Panc1 (cell line): Measurements from ENCODE around the gene MAMLD1. TPM values are rescaled to one million over a fixed set of nuclear protein-coding genes. Genes with fewer than 3 reads are reported as not detected.

ENCODE experiments used
- ATAC-seq: fragments of 200-7000 bp; cut with Tn5 transposase; 2 replicates; pipeline ENCODE4 v1.9.1; 2020; ENCODE audit warnings: mild to moderate bottlenecking, moderate library complexity
- BruUV-seq: library from RNA; stranded (reverse); fragments of 400-500 nt; replicated peaks from 2 replicates; lab custom pipeline; 2021; lab: Mats Ljungman, UMichigan
- CTCF ChIA-PET: fragments of 300-600 bp; sonication (Branson Sonifier 250); formaldehyde crosslinking; loops from one replicate; lab custom pipeline; 2022; ENCODE audit warnings: antibody characterized with exemption; lab: Charles Lee
- POLR2A ChIA-PET: fragments of 300-600 bp; sonication (Branson Sonifier 250); formaldehyde crosslinking; loops from one replicate; lab custom pipeline; 2022; ENCODE audit warnings: antibody characterized with exemption; lab: Charles Lee
- DNase-seq: peaks from one replicate; pipeline ENCODE4 v3.0.0-alpha.2; 2010; ENCODE audit warnings: low read depth, low spot score
- H3K27ac ChIP-seq: 2 replicates; pipeline ENCODE4 v1.5.1; 2011; ENCODE audit warnings: mild to moderate bottlenecking, low read length, inconsistent platforms
- H3K27me3 ChIP-seq: fragments of 200-500 bp; sonication (Bioruptor generic); 2 replicates; pipeline ENCODE4 v1.6.0; 2014; ENCODE audit warnings: low read length, inconsistent platforms; ENCODE audit not compliant: control insufficient read depth, insufficient read depth
- H3K36me3 ChIP-seq: fragments of 200-500 bp; sonication (Bioruptor generic); 2 replicates; pipeline ENCODE4 v1.5.1; 2014; ENCODE audit warnings: inconsistent platforms, mild to moderate bottlenecking, low read length, moderate library complexity; ENCODE audit not compliant: control insufficient read depth, insufficient read depth
- H3K4me1 ChIP-seq: 2 replicates; pipeline ENCODE4 v1.5.1; 2011; ENCODE audit warnings: inconsistent platforms, mild to moderate bottlenecking, low read length, moderate library complexity; ENCODE audit not compliant: control insufficient read depth, insufficient read depth
- H3K4me3 ChIP-seq, 2 experiments: 2 replicates each; pipeline ENCODE4 v1.5.1; 2011 to 2012; ENCODE audit warnings: low read depth in 2 of 2, low read length in 2 of 2, mild to moderate bottlenecking in 2 of 2, inconsistent platforms in 1 of 2, moderate library complexity in 1 of 2
- H3K9me3 ChIP-seq: fragments of 200-500 bp; sonication (Bioruptor generic); 2 replicates; pipeline ENCODE4 v1.5.1; 2014; ENCODE audit warnings: low read depth, mild to moderate bottlenecking, inconsistent platforms, low read length, moderate library complexity; ENCODE audit not compliant: control insufficient read depth, insufficient read depth
- POLR2AphosphoS5 ChIP-seq: IDR thresholded peaks from 2 replicates; pipeline ENCODE4 v1.6.1; 2012; ENCODE audit warnings: mild to moderate bottlenecking, low read depth, low read length, moderate library complexity
- SIN3A ChIP-seq: IDR thresholded peaks from 2 replicates; pipeline ENCODE4 v1.6.1; 2012; ENCODE audit warnings: low read depth, mild to moderate bottlenecking, low read length, moderate library complexity, borderline replicate concordance; ENCODE audit not compliant: insufficient read depth
- TCF7L2 ChIP-seq: IDR thresholded peaks from 2 replicates; pipeline ENCODE4 v1.6.1; 2011; ENCODE audit warnings: mild to moderate bottlenecking, low read depth, low read length, inconsistent platforms
- in situ Hi-C: cut with HindIII; loops from 2 replicates; pipeline ENCODE4 v1.10.0; 2016; ENCODE audit warnings: low sequenced_read_pairs, low pct_unique_long_range_greater_than_20kb
- intact Hi-C: fragments of 100-400 bp; cut with micrococcal nuclease; formaldehyde crosslinking; loops from one replicate; pipeline ENCODE4 v1.10.0; 2022; ENCODE audit not compliant: unreplicated experiment
- total RNA-seq: library from RNA; stranded (reverse); gene quantifications from one replicate; pipeline ENCODE4 v1.2.1, GENCODE V29; 2021; ENCODE audit not compliant: unreplicated experiment
- TF ChIP-seq, protein P1 (sequence below), 2 experiments: IDR thresholded peaks; 2 replicates each; pipeline ENCODE4 v1.6.1; 2011 to 2012; ENCODE audit warnings: low read depth in 2 of 2, control low read depth in 1 of 2, low read length in 1 of 2, mild to moderate bottlenecking in 1 of 2, moderate library complexity in 1 of 2; ENCODE audit not compliant: insufficient read depth in 1 of 2
- TF ChIP-seq, protein P2 (sequence below): fragments of 450-650 bp; IDR thresholded peaks from 2 replicates; pipeline ENCODE4 v1.5.1; 2017; ENCODE audit warnings: mild to moderate bottlenecking

The MAMLD1 gene
- total RNA-seq, 1 experiment from 2014 or later, result 2.1 TPM

DNA sequence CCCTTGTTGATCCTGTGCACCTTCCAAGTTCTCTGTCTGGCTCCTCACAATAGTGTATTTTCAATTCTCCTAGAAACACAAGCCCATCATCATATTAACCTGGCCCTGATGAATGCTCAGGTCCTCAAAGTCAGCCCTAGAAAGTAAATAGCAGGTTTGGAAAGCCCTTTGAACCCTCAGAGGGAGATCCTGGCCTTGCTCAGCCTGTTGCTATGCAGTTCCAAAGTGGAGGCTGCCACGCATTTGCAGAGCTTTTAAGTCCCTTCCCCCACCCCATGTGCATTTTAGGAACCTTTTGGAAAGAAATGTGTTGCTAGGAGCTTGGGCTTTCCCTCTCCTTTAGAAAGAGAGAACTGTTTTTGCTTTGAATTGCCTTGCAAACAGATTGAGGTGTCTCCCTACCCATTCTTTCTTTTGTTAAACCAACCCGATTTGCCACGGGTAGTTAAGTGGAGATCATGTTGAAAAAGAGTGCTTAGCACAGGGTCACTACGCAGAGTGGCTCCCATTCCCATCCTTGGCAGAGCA, 12.2 kb downstream of the MAMLD1 start:
- in situ Hi-C loops (no loop called here), intact Hi-C loops (no loop called here)
- TF ChIP-seq, protein P1, sequence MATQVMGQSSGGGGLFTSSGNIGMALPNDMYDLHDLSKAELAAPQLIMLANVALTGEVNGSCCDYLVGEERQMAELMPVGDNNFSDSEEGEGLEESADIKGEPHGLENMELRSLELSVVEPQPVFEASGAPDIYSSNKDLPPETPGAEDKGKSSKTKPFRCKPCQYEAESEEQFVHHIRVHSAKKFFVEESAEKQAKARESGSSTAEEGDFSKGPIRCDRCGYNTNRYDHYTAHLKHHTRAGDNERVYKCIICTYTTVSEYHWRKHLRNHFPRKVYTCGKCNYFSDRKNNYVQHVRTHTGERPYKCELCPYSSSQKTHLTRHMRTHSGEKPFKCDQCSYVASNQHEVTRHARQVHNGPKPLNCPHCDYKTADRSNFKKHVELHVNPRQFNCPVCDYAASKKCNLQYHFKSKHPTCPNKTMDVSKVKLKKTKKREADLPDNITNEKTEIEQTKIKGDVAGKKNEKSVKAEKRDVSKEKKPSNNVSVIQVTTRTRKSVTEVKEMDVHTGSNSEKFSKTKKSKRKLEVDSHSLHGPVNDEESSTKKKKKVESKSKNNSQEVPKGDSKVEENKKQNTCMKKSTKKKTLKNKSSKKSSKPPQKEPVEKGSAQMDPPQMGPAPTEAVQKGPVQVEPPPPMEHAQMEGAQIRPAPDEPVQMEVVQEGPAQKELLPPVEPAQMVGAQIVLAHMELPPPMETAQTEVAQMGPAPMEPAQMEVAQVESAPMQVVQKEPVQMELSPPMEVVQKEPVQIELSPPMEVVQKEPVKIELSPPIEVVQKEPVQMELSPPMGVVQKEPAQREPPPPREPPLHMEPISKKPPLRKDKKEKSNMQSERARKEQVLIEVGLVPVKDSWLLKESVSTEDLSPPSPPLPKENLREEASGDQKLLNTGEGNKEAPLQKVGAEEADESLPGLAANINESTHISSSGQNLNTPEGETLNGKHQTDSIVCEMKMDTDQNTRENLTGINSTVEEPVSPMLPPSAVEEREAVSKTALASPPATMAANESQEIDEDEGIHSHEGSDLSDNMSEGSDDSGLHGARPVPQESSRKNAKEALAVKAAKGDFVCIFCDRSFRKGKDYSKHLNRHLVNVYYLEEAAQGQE (IDR thresholded peaks at IDR 0.05; ENCODE audit: insufficient read depth in 1 of 2, low read depth in 2 of 2, low read length in 1 of 2), result no peak
- TF ChIP-seq SIN3A, result no peak
- TF ChIP-seq POLR2AphosphoS5, result no peak
- TF ChIP-seq, protein P2, sequence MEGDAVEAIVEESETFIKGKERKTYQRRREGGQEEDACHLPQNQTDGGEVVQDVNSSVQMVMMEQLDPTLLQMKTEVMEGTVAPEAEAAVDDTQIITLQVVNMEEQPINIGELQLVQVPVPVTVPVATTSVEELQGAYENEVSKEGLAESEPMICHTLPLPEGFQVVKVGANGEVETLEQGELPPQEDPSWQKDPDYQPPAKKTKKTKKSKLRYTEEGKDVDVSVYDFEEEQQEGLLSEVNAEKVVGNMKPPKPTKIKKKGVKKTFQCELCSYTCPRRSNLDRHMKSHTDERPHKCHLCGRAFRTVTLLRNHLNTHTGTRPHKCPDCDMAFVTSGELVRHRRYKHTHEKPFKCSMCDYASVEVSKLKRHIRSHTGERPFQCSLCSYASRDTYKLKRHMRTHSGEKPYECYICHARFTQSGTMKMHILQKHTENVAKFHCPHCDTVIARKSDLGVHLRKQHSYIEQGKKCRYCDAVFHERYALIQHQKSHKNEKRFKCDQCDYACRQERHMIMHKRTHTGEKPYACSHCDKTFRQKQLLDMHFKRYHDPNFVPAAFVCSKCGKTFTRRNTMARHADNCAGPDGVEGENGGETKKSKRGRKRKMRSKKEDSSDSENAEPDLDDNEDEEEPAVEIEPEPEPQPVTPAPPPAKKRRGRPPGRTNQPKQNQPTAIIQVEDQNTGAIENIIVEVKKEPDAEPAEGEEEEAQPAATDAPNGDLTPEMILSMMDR, result no peak
- no peak for TF ChIP-seq TCF7L2
- Histone ChIP-seq H3K27ac (no peak overlapping the region), H3K27me3 (no peaks in the 10 kb centered on the region; the same call in 1 of the 2 replicates), H3K36me3 (no peaks in the 10 kb centered on the region), H3K4me3 (no peak overlapping the region), H3K9me3 (no peaks in the 10 kb centered on the region), H3K4me1 (no peaks in the 10 kb centered on the region)
- CTCF ChIA-PET, result no interaction called here
- DNase-seq, result no peak
- no TSS peak for BruUV-seq
- POLR2A ChIA-PET, result no interaction called here
- ATAC-seq, result no peak

DNA sequence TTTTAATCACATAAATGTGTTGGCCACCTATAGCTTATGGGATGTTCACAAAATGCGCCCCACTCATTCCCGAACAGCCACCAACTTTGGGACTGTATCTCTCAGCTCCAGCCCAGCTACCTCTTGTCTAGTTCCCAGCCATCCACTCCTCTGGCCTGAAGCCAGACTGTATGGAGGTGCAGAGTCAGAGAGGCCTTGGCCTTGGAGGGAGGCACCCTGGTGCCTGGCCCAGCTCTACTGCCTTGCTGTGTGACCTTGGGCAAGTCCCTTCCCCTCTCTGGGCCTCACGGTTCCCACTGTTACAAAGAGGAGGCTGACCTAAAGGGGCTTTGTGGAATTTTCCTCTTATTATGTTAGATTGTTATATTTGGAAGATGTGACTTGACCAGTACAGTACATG, 13.9 kb downstream of the MAMLD1 start:
- Histone ChIP-seq H3K4me3 (no peak overlapping the region), H3K9me3 (no peaks in the 10 kb centered on the region), H3K27me3 (no peaks in the 10 kb centered on the region; the same call in 1 of the 2 replicates), H3K27ac (no peak overlapping the region), H3K4me1 (no peaks in the 10 kb centered on the region), H3K36me3 (no peaks in the 10 kb centered on the region)
- intact Hi-C loops, result no loop called here
- no peak for TF ChIP-seq SIN3A
- TF ChIP-seq, protein P2, result no peak
- TF ChIP-seq, protein P1 (IDR thresholded peaks at IDR 0.05; ENCODE audit: insufficient read depth in 1 of 2, low read depth in 2 of 2, low read length in 1 of 2), result no peak
- TF ChIP-seq TCF7L2, result no peak
- TF ChIP-seq POLR2AphosphoS5, result no peak
- ChIA-PET CTCF (no interaction called here), POLR2A (interaction anchor here (0.6 kb wide), 1 partner anchor 170 kb away, joined by 5 read pairs; no protein-coding TSS in a partner anchor)
- in situ Hi-C loops, result no loop called here
- no peak for ATAC-seq
- no peak for DNase-seq
- no TSS peak for BruUV-seq
